Epithelial cell of esophagus (primary cell): Measurements from ENCODE around the gene GAMT.
"Not testable (repeated sequence)": the region's sequence is repeated elsewhere in the genome, so short reads cannot be mapped to it uniquely, and the experiment has no call there.

ENCODE experiments used
- DNase-seq: peaks from one replicate; pipeline ENCODE4 v3.0.0; 2010; ENCODE audit warnings: low read depth
- H3K4me3 ChIP-seq: 2 replicates; pipeline ENCODE4 v1.5.1; 2011; ENCODE audit warnings: mild to moderate bottlenecking, low read length, control low read depth
- CTCF ChIP-seq: IDR thresholded peaks from 2 replicates; pipeline ENCODE4 v1.5.1; 2011; ENCODE audit warnings: low read depth, mild to moderate bottlenecking, low read length, control low read depth, inconsistent platforms; ENCODE audit not compliant: insufficient read depth; ENCODE audit errors: missing control alignments

The GAMT gene

GRCh38 chr19:1445185-1445931 lies 44.0 kb upstream of the GAMT start:
- H3K4me3 ChIP-seq = no peak overlapping the region
- DNase-seq = peak; percentile 62
- TF ChIP-seq CTCF = peak; percentile 40

- TF ChIP-seq CTCF = no peak
- DNase-seq = no peak
- H3K4me3 ChIP-seq = no peak overlapping the region
Observed at GRCh38 chr19:1441677-1442438, 40.5 kb upstream of the GAMT start.

- H3K4me3 ChIP-seq = no peak overlapping the region
- TF ChIP-seq CTCF = no peak
- DNase-seq = no peak
Observed at GRCh38 chr19:1441022-1441426, 39.7 kb upstream of the GAMT start.

GRCh38 chr19:1440418-1440801 lies 39.1 kb upstream of the GAMT start:
- no peak for TF ChIP-seq CTCF
- no peak overlapping the region for H3K4me3 ChIP-seq
- no peak for DNase-seq

- H3K4me3 ChIP-seq = peak overlapping the region; percentile 93
- not testable (repeated sequence) for DNase-seq
Observed at GRCh38 chr19:1439525-1440417, 38.4 kb upstream of the GAMT start.

- no peak for DNase-seq
- no peak for TF ChIP-seq CTCF
- H3K4me3 ChIP-seq = peak overlapping the region; percentile 93
Observed at GRCh38 chr19:1438933-1439354, 37.6 kb upstream of the GAMT start.
